HL-60/S4 treated with phorbol 12-myristate 13-acetate at 8.2 ng/mL for 4 days and 3 days (cell line): ENCODE results near the gene MYL5.
"Not testable (repeated sequence)": the region's sequence is repeated elsewhere in the genome, so short reads cannot be mapped to it uniquely, and the experiment has no call there.

ENCODE experiments used
- in situ Hi-C: fragments of 300-500 bp; cut with MboI; formaldehyde crosslinking; loops from 2 replicates; pipeline ENCODE4 v1.15.0; 2022; ENCODE audit warnings: low sequenced_read_pairs

The MYL5 gene

GRCh38 chr4:635851-636627 is 38.3 kb upstream of the MYL5 start:
- in situ Hi-C loops = no loop called here

- in situ Hi-C loops = no loop called here
Observed at GRCh38 chr4:636628-637159, 37.6 kb upstream of the MYL5 start.

- in situ Hi-C loops = no loop called here
Observed at GRCh38 chr4:637536-638280, 36.6 kb upstream of the MYL5 start.

- in situ Hi-C loops = not testable (repeated sequence)
Observed at GRCh38 chr4:642366-642765, 32.0 kb upstream of the MYL5 start.

GRCh38 chr4:646460-646859 is 27.9 kb upstream of the MYL5 start:
- in situ Hi-C loops = no loop called here

GRCh38 chr4:647481-647880 is 26.9 kb upstream of the MYL5 start:
- in situ Hi-C loops = no loop called here

- in situ Hi-C loops = no loop called here
Observed at GRCh38 chr4:648579-649292, 25.6 kb upstream of the MYL5 start.

- in situ Hi-C loops = no loop called here
Observed at GRCh38 chr4:649293-649625, 25.1 kb upstream of the MYL5 start.

GRCh38 chr4:649751-650310 is 24.5 kb upstream of the MYL5 start:
- in situ Hi-C loops = no loop called here

GRCh38 chr4:650461-650860 is 23.9 kb upstream of the MYL5 start:
- in situ Hi-C loops = no loop called here

- in situ Hi-C loops = no loop called here
Observed at GRCh38 chr4:650951-651883, 23.1 kb upstream of the MYL5 start.

GRCh38 chr4:651884-652642 is 22.3 kb upstream of the MYL5 start:
- in situ Hi-C loops = no loop called here

GRCh38 chr4:653080-653821 is 21.1 kb upstream of the MYL5 start:
- in situ Hi-C loops = no loop called here

- in situ Hi-C loops = no loop called here
Observed at GRCh38 chr4:653831-654502, 20.4 kb upstream of the MYL5 start.

GRCh38 chr4:654503-654845 is 19.9 kb upstream of the MYL5 start:
- in situ Hi-C loops = no loop called here

GRCh38 chr4:654871-655463 is 19.4 kb upstream of the MYL5 start:
- in situ Hi-C loops = no loop called here

GRCh38 chr4:655464-656151 is 18.7 kb upstream of the MYL5 start:
- in situ Hi-C loops = no loop called here
